NCI-H2171 treated with DMSO at 0.1 percent for 48 hours (cell line): ENCODE results near the gene WNT8B.
A peak's percentile ranks its signal among the peaks of the same experiment; 100 is the strongest.

Experiments used
- DNase-seq: peaks from one replicate; lab custom pipeline; 2025; lab: John Stamatoyannopoulos, UW

Gene WNT8B

DNA sequence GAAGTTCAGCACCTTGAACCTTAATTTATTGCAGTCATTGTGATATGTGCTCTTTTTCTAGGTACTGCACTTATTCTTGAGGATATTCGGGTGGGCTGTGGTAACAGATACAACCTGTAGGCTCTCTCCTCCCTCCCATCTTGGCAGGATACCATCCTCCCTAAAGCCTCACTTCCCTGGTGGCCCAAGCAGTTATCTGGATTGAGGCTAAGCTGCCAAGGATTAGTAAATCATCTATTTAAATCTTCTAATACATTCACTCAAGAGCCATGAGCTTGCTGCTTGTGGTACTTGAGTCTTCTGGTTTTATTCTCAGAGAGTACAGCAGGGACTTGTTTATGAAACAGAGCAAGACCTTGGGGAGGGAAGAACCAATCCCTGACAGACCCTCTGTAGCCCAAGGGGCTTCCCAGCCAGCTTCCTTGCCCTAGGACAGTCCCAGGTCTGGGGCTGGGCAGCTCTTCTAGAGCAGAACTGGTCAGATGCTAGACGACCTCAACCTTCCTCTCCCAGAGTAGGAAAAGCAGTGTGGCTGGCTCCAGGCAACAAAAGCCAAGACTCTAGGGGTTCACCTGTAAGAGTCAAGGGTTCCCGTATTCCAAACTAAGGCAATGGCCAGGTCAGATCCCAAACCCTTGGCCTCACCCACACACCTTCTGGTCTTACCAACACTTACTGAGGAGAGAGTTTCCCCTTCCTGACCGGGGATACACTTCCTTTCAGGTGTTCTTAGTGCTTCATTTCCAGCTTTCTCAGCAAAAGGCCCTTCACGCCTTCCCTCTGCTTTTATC, 21.3 kb downstream of the WNT8B start:
- no peak for DNase-seq

- no peak for DNase-seq
These were observed 22.6 kb downstream of the WNT8B start for GRCh38 chr10:100485366-100485765.

DNA sequence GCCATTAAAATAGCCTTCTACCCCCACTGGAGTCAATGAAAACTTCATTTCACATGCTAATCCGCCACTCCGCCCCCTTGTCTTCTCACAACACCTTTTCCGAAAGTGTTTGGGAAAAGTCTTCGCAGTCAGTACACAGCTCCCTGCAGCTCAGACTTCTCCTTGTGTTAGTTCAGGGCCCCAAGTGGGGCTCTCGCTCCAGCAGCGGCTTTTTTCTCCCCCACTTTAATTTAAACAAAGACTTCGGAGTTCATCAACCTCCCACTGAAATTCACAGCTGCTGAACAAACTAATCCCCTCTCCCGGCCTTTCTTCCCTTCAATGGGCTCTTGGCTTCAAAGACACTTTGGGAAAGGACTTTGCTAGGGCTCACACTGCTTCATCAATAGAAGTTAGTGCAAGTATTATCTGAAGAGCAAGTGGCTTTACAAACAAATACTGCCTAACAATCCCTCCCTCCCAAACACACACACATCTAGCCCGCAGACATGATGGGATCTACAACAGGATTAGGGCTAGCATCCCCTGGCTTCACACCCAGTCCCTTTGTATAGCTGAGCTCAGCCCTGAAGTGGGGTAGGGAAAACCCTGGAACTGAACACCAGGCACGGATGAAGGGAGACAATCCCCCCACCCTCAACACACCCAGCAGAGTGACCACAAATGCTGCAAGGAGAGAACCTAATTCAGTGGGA, 23.1 kb downstream of the WNT8B start:
- DNase-seq = no peak

GRCh38 chr10:100487529-100487928, 24.7 kb downstream of the WNT8B start:
- no peak for DNase-seq

- no peak for DNase-seq
These were observed 26.6 kb downstream of the WNT8B start for GRCh38 chr10:100489396-100489795.

- no peak for DNase-seq
These were observed 27.7 kb downstream of the WNT8B start for GRCh38 chr10:100490531-100490930.

GRCh38 chr10:100496567-100496966, 33.8 kb downstream of the WNT8B start:
- DNase-seq = no peak

DNA sequence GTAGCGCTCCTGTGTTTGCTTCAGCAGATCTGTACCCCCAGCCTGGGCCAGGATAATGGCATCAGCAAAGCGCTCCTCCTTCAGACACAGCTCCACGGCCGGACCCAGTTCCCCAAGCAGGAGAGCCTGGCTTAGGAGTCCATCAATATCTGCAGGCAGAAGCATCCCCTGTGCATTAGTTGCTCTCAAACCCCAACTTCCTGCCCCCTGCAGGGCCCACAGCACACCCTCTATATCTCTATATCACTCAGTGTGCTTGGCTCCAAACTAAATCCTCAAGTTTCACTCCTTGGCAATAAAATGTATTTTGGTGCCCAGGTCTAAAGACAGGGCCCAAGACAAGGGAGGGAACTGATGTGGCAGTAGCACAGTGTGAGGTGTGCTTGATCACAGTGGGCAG, 35.2 kb downstream of the WNT8B start:
- DNase-seq = no peak

GRCh38 chr10:100501423-100501822, 38.6 kb downstream of the WNT8B start:
- no peak for DNase-seq

DNA sequence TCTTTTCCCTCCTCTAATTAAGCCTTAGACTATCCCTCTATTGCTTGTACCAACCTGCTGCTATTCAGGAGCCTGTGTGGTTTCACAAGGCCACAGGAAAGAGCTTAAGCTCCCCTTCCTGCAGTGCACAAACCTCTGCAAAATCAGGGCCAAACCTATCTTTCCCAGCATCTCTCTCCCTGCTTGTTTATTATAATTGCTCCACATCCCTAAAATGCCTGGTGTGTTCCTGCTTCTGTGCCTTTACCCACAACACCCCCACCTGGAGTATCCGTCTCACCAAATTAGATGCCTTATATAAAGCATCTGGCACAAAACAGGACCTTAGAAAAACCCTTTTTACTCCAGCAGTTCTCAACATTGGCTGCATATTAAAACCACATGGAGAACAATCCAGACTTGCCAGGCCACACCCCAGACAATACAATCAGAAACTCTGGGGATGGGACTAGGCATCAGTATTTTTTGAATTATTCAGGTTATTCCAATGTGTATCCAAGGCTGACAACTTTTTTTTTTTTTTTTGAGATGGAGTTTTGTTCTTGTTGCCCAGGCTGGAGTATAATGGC, 40.2 kb downstream of the WNT8B start:
- no peak for DNase-seq

DNA sequence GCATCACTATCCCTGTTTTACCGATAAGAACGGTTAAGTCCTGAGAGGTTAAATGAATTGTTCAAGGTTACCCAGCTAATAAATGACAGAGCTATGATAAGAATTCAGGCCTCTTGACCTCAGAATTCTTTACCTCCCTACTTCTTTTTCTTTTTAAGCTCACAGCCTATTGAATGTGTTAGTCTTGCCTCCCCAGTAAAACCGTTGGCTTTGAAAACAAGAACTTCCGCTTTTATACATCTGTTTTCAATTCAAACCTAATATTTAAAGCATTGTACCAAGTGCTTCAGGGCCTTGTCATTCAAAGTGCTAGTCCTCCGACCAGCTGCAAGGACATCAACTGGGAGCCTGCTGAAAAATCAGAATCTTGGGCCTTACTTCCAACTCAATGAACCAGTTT, 41.3 kb downstream of the WNT8B start:
- no peak for DNase-seq

- DNase-seq = no peak
These were observed 42.4 kb downstream of the WNT8B start for GRCh38 chr10:100505164-100505563.

DNA sequence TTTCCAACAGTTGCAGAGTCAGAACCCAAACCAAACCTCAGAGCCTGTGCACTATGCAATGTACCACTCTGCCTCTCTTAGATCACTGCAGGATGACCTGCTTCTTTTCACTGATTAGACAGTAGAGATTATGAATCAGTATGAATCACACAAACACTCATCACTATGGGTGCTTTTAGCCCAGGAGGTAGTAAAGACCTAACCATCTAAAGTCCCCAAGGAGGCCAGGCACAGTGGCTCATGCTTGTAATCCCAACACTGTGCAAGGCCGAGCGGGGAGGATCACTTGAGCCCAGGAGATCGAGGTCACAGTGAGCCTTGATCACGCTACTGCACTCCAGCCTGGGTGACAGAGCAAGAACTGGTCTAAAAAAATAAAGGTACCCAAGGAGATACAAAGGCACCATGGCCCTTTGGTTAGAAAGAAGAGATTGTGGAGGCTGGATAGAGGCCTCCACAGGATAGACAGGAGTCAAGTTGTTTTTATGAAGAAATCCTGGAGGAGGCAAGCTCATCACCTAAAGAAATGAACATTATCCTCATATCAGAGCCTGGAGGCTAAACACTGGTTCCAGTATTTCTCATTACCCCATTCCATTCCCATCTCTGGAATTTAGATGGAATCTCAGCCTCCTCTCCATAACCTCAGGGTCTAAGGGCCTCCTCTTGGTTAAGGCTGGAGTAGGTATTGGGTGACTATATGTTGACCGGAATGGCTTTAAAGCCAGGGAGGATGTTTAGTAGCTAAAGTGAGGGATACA, 44.0 kb downstream of the WNT8B start:
- no peak for DNase-seq

DNA sequence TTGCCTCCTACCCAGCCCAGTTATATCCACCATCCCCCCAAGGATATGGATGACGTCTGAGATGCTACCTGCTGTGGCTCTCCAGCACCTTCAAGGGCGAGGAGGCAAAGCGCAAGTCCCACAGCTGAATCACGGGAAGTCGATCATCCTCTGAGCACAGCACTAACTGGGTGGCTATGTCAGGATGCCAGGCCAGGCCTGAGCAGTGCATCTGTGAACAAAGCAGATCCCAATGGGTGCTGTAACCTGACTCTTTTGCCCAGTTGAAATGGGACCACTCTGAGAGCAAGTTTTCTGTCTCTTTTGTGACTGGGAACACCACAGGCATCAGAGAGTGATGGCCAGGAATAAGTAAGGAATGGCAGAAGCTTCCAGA, 44.5 kb downstream of the WNT8B start:
- no peak for DNase-seq

GRCh38 chr10:100508266-100508665, 45.5 kb downstream of the WNT8B start:
- no peak for DNase-seq

DNA sequence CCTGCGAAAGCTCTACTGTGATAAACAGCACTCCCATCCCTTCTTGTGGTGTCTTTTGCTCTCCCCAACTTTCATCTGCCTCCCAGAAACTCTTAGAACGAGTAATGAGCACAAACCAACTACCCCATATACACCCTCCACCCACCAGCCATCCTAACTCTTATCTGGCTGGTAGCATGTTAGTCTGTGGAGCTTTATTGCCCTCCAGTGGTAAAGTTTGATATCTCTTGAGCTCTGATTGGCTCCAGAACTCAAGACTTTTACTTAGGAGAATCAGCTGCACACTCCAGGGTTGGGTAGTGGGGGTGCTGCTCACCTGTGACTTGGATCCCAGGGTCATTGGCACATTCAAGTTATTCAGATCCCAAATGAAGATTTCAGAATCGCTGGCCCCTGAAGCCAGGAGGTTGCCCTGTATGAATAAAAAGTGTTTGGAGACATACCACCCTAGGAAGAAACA, 45.9 kb downstream of the WNT8B start:
- DNase-seq = peak; percentile 33

DNA sequence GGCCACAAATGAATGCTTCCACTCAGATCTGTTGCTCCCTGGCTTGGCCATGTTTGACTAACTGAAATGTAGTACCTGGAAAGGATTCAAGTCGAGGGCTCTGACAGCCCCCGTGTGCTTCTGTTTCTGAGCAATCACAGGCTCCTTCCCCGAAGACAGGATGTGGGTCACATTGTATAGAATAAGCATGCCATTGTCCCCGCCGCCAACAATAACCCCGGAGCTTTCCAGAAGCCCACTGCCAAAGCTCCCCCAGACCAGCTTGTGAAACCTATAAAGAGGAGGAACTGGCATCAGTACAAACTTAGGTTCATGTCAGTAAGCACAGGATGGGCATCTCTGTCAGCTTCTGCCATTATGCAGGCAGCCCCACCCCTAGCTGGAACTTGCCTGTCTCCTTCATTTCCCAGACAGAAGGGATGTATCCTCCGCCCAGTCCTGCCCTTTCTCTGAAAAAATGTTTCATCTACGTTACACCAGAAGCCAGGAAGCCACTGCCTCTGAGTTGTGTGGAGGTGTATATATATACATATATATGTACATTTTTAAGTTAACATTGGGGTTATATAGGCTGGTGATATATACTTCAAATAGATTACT, 46.5 kb downstream of the WNT8B start:
- no peak for DNase-seq

DNA sequence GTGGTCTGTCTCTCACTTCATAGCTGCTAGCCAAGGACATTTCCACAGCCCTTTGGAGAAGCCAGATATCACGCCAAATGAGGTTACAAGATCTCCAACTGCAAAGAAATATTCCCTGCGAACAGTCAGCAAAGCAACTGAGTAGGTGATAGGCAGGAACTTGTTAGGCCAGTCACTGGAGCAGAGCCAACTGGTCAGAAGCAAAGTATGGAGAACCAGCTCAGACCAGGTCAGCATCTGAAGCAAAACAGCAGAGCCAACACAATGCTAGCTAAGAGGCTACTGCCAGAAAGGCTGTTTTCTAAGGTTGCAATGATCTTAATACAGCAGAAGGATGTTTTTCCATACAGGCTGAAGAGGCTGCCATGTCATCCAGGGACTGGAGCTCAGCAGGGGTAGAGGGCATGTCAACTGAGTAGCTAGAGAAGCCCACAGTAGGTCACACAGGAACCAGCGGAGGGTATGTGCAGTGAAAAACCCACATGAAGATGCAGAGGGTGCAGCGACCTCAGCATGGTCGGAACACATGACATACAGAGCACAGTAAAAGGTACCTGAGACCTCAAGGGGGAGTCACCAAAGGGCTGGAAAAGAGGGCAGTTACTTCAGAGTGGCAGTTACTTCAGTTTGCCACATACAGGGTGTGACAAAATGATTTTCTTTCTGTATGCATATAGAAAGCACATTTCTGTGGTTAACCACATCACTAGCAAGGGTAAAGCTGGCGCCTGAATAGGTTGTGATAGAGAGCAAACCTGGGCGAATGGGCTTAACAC, 47.9 kb downstream of the WNT8B start:
- DNase-seq = no peak

GRCh38 chr10:100515612-100516011, 52.8 kb downstream of the WNT8B start:
- no peak for DNase-seq

DNA sequence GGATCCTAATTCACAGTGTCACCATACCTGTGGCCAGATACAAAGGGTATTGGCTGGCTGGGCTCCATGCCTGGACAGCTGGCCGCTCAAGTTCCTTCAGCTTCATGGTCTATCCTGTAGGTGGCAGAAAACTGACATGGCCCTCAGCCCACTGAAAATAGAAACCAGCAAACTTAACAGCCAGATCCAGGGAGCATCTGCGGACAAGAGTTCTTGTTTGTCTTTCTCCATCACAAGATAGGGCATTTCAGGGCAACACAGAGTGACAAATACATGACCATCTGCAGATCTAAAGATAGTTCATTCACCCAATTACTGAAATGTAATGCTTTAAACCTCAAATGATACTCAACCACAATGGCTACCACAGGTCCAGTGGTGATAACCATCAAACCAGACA, 54.0 kb downstream of the WNT8B start:
- no peak for DNase-seq

- DNase-seq = peak; percentile 44
These were observed 56.0 kb downstream of the WNT8B start for GRCh38 chr10:100518761-100519241.
